Cardiac fibroblast (primary cell): Measurements from ENCODE around the gene DGKB.
A peak's percentile ranks its signal among the peaks of the same experiment; 100 is the strongest.

Experiments
- DNase-seq, 2 donors: peaks; one replicate each; pipeline versions ENCODE4 v3.0.0 to v3.0.0-alpha.2; 2010; ENCODE audit warnings: low read depth in 2 of 2
- H3K4me3 ChIP-seq, 2 donors: replicated peaks in 1 of 2; 1 replicate in 1 of 2; 2 replicates in 1 of 2; pipeline ENCODE4 v1.5.1; 2011; ENCODE audit warnings: low read depth in 2 of 2, low read length in 2 of 2, mild to moderate bottlenecking in 2 of 2, moderate library complexity in 1 of 2
- TF ChIP-seq, protein P1 (sequence below): IDR thresholded peaks from one replicate; pipeline ENCODE4 v1.5.1; 2011; ENCODE audit warnings: low read depth, mild to moderate bottlenecking, low read length, inconsistent platforms

DGKB gene

DNA sequence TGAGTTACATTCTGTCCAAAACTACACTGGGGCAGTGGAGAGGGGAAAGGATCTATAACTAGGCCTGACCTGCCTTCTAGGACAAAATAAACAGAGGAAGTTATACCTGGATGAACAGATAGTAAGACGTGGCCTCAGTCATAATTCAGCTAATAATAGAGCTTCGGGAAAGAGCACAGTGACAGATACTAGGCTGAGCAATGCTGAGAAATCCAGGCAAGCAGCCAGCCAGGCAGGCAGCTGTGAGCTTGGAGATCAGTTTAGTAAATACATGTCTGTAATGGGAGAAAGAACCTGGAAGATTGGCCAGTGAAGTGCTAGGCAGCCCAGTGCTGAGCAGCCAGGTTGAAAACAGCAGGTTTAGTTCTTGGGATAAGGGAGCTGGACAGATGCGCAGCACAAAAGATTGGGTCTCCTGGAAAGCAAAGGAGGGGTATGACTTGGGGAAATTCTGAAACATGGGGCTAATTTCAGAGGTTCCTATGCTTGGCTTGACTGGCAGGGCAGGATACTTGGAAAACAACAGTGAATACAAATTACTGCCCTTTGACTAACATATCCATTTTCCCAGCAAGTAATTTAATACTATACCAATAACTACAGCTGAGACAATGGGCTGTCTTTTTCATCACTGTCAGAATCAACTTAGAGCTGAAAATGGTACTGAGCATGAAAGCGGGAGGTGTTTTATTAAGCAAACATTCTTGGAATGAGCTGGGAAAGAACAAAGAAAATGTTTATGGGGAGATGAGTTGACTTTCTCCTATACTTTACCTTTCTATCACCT is 140.8 kb downstream of the DGKB start:
- TF ChIP-seq, protein P1, sequence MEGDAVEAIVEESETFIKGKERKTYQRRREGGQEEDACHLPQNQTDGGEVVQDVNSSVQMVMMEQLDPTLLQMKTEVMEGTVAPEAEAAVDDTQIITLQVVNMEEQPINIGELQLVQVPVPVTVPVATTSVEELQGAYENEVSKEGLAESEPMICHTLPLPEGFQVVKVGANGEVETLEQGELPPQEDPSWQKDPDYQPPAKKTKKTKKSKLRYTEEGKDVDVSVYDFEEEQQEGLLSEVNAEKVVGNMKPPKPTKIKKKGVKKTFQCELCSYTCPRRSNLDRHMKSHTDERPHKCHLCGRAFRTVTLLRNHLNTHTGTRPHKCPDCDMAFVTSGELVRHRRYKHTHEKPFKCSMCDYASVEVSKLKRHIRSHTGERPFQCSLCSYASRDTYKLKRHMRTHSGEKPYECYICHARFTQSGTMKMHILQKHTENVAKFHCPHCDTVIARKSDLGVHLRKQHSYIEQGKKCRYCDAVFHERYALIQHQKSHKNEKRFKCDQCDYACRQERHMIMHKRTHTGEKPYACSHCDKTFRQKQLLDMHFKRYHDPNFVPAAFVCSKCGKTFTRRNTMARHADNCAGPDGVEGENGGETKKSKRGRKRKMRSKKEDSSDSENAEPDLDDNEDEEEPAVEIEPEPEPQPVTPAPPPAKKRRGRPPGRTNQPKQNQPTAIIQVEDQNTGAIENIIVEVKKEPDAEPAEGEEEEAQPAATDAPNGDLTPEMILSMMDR, result no peak
- DNase-seq, result peak; percentile 86

DNA sequence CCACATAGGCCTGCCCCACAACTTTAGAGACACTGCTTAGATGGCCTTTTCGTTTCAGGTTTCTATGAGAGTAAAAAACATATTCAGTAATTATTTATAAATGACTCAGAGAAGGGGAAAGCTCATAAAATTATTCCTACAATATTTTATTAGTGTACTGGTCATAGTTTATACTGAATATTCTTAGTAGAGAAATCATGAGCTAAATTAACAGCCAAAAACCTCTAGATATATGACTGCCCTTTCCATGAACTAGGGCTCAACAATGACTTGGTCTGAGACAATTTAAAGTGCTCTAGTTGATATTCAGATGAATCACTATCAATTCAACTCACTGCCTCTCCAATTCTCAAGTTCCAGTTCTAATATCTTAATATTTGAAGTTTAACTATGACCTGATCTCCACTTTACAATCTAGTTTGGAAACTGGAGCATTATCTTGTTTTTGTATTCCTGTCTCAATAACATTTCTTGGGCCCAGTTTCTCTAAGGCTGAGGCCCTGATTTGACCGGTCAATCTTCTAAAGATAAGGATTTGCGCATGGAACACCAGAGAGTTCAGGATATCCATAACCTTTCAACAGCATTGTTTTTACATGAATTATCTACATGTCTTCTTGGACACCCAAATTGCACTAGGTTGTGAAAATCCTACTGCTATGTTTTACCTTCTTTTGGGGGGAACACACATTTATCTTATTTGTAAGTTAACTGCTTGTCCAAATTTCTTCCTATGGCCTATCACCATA is 141.6 kb downstream of the DGKB start:
- no peak overlapping the region for H3K4me3 ChIP-seq
- TF ChIP-seq, protein P1, result no peak
- peak in 1 of 2 donors; percentile 9 for DNase-seq

More for the DNA sequence above, 140.8 kb downstream of the DGKB start:
- no peak overlapping the region for H3K4me3 ChIP-seq

DNA sequence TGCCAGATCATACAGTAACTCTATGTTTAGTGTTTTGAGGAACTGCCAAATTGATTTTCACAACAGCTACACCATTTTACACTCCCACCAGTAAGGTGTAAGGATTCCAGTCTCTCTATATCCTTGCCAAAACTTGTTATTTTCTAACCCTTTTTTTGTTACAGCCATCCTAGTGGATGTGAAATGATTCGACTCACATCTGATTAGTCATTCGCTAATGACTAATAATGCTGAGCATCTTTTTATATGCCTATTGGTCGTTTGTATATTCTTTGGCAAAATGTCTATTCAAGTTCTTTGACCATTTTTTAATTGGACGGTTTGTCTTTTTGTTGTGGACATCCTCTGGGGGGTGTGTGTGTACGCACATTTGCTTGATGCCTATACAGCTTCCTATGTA is 142.8 kb downstream of the DGKB start:
- no peak overlapping the region for H3K4me3 ChIP-seq
- TF ChIP-seq, protein P1, result no peak
- peak in 1 of 2 donors; percentile 37 for DNase-seq

DNA sequence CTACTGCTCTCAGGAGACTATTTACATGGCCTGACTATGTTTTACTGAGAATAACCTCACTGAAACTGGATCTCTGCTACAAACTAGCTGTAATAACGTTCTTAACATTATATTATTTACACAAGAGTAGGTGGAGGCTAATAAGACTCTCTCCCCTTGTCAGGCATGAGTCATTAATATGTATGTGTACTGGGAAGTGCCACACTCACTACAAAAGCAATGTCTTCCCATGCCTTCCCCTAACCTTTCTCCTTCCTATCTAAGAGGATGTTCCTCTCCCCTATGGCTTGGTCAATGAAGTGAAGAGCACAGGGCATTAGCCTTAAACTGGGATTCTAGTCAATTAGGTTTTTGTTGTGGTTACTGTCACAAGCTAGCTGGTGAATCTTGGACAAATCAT is 147.9 kb downstream of the DGKB start:
- TF ChIP-seq, protein P1, result no peak
- H3K4me3 ChIP-seq, result no peak overlapping the region
- DNase-seq, result peak; percentile 46 to 71

DNA sequence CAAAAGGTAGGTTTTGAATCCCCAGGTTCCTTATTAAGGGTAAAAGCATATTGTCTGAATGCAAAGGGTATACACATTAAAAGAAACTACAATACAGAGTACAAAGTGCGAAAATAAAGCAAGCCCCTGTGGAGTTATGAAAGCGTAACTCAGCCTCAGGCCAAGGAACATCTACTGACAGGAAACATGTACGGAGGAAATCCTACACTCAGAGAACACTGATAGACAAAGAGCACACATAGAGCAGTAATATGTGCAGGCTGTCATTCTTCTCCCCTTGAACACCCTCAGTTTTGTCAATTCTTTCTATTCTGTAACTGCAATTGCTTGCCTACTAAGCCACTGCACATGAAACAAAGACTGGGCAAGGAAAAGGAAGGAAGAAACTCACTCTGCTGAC is 150.2 kb downstream of the DGKB start:
- TF ChIP-seq, protein P1, result no peak
- H3K4me3 ChIP-seq, result no peak overlapping the region
- no peak for DNase-seq

DNA sequence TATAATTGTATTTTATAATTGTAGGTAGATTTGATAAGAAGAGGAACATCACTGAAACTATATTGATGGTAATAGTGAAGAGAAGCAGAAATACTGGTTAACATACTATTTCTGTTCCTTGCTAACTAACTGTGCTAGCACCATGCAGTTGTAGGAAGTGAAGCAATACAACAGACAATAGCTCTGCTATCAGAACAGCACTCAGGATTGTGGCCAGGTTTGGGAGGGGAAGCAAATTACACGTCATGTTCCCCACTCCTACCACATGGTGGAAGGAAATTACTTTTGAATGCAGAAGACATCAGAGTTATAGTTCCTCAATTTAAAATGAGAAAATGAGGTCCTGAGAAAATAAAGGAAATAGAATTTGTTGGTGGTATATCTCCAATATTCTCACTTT is 151.1 kb downstream of the DGKB start:
- TF ChIP-seq, protein P1, result no peak
- H3K4me3 ChIP-seq, result no peak overlapping the region
- DNase-seq, result peak; percentile 59 to 74
